Measurements from ENCODE around the gene ACKR2.
A peak's percentile ranks its signal among the peaks of the same experiment; 100 is the strongest.
"Not testable (repeated sequence)": the region's sequence is repeated elsewhere in the genome, so short reads cannot be mapped to it uniquely, and the experiment has no call there.

Gene ACKR2

GRCh38 chr3:42801048-42801620 lies 8.1 kb upstream of the ACKR2 start:
- no peak for DNase-seq
- intact Hi-C loops (cut with DNase I): no loop called here

- DNase-seq: no peak
- intact Hi-C loops (cut with DNase I): no loop called here
Observed at GRCh38 chr3:42801784-42802183, 7.5 kb upstream of the ACKR2 start.

- DNase-seq: no peak
- intact Hi-C loops (cut with DNase I): no loop called here
Observed at GRCh38 chr3:42802876-42803413, 6.3 kb upstream of the ACKR2 start.

- DNase-seq: peak in 5 of 10 donors; percentile 4 to 85 (median 40)
- intact Hi-C loops (cut with DNase I): loop anchor here (2.0 kb wide), 1 partner anchor 23 kb away; no protein-coding TSS in a partner anchor
Observed at GRCh38 chr3:42803414-42804105, 5.7 kb upstream of the ACKR2 start.

- DNase-seq: peak; percentile 95 to 100 (median 97)
- intact Hi-C loops (cut with DNase I): loop anchor here (2.0 kb wide), 1 partner anchor 23 kb away; no protein-coding TSS in a partner anchor
Observed at GRCh38 chr3:42804106-42804830, 5.0 kb upstream of the ACKR2 start, which contains the start of gene HIGD1A. Gene HIGD1A (minus strand): TSS chr3:42804490. CDS start chr3:42794253, 10,237 bp downstream.

GRCh38 chr3:42804831-42805132 lies 4.5 kb upstream of the ACKR2 start:
- intact Hi-C loops (cut with DNase I): loop anchor here (2.0 kb wide), 1 partner anchor 24 kb away; no protein-coding TSS in a partner anchor
- no peak for DNase-seq

- DNase-seq: peak in 9 of 10 donors; percentile 6 to 83 (median 31)
- intact Hi-C loops (cut with DNase I): loop anchor here (2.0 kb wide), 1 partner anchor 24 kb away; no protein-coding TSS in a partner anchor
Observed at GRCh38 chr3:42805141-42805821, 4.0 kb upstream of the ACKR2 start.

- no peak for DNase-seq
- intact Hi-C loops (cut with DNase I): no loop called here
Observed at GRCh38 chr3:42807929-42808328, 1.3 kb upstream of the ACKR2 start.

- intact Hi-C loops (cut with DNase I): not testable (repeated sequence)
Observed at GRCh38 chr3:42810706-42811105, 1.5 kb downstream of the ACKR2 start.

GRCh38 chr3:42811118-42811883 lies 2.1 kb downstream of the ACKR2 start:
- intact Hi-C loops (cut with DNase I); DNase-seq: not testable (repeated sequence)

More at GRCh38 chr3:42810706-42811105, 1.5 kb downstream of the ACKR2 start:
- not testable (repeated sequence) for DNase-seq

- intact Hi-C loops (cut with DNase I): no loop called here
- no peak for DNase-seq
Observed at GRCh38 chr3:42814246-42814645, 5.0 kb downstream of the ACKR2 start.

- intact Hi-C loops (cut with DNase I): no loop called here
- no peak for DNase-seq
Observed at GRCh38 chr3:42814914-42815507, 5.8 kb downstream of the ACKR2 start.

- intact Hi-C loops (cut with DNase I): no loop called here
- no peak for DNase-seq
Observed at GRCh38 chr3:42815826-42816225, 6.6 kb downstream of the ACKR2 start.

GRCh38 chr3:42819351-42819965 lies 10.2 kb downstream of the ACKR2 start:
- no peak for DNase-seq
- intact Hi-C loops (cut with DNase I): no loop called here

- intact Hi-C loops (cut with DNase I): no loop called here
- no peak for DNase-seq
Observed at GRCh38 chr3:42820746-42821051, 11.5 kb downstream of the ACKR2 start.

- intact Hi-C loops (cut with DNase I): no loop called here
- DNase-seq: no peak
Observed at GRCh38 chr3:42822828-42823227, 13.6 kb downstream of the ACKR2 start.

- DNase-seq: no peak
- intact Hi-C loops (cut with DNase I): no loop called here
Observed at GRCh38 chr3:42823351-42823750, 14.1 kb downstream of the ACKR2 start.

GRCh38 chr3:42826141-42826540 lies 16.9 kb downstream of the ACKR2 start:
- no peak for DNase-seq
- intact Hi-C loops (cut with DNase I): no loop called here

- DNase-seq: no peak
- intact Hi-C loops (cut with DNase I): no loop called here
Observed at GRCh38 chr3:42827023-42827422, 17.8 kb downstream of the ACKR2 start.
